Mesothelial cell of epicardium (in vitro differentiated cells): ENCODE measurements around the gene ZNF879. TPM values are rescaled to one million over a fixed set of nuclear protein-coding genes. Genes with fewer than 3 reads are reported as not detected.
A peak's percentile ranks its signal among the peaks of the same experiment; 100 is the strongest.

Experiments
- DNase-seq, 2 experiments: peaks; one replicate each; pipeline ENCODE4 v3.0.0; 2021; ENCODE audit warnings: low spot score in 2 of 2; ENCODE audit not compliant: unreplicated experiment in 2 of 2
- H3K27ac Mint-ChIP-seq: 2 replicates; pipeline ENCODE4 v1.8.0; 2021; ENCODE audit warnings: mixed read lengths
- H3K27me3 Mint-ChIP-seq: 2 replicates; pipeline ENCODE4 v1.8.0; 2021; ENCODE audit warnings: low read depth, mixed read lengths
- H3K36me3 Mint-ChIP-seq: 2 replicates; pipeline ENCODE4 v1.8.0; 2021; ENCODE audit warnings: mixed read lengths
- H3K4me1 Mint-ChIP-seq: 2 replicates; pipeline ENCODE4 v1.8.0; 2021; ENCODE audit warnings: mixed read lengths
- H3K4me3 Mint-ChIP-seq: 2 replicates; pipeline ENCODE4 v1.8.0; 2021; ENCODE audit warnings: mild to moderate bottlenecking, moderate library complexity, mixed read lengths
- H3K9me3 Mint-ChIP-seq: 2 replicates; pipeline ENCODE4 v1.8.0; 2021; ENCODE audit warnings: mixed read lengths
- total RNA-seq: library from RNA; stranded (reverse); gene quantifications from 3 replicates; pipeline ENCODE4 v1.2.1, GENCODE V29; 2021
- TF ChIP-seq, protein P1 (sequence below): fragments of 200-600 bp; sonication (generic); IDR thresholded peaks from one replicate; pipeline ENCODE4 v1.5.0; 2021; ENCODE audit warnings: antibody characterized with exemption; ENCODE audit not compliant: unreplicated experiment

The ZNF879 gene
- total RNA-seq, 1 donor from 2014 or later, result 8.5 TPM

DNA sequence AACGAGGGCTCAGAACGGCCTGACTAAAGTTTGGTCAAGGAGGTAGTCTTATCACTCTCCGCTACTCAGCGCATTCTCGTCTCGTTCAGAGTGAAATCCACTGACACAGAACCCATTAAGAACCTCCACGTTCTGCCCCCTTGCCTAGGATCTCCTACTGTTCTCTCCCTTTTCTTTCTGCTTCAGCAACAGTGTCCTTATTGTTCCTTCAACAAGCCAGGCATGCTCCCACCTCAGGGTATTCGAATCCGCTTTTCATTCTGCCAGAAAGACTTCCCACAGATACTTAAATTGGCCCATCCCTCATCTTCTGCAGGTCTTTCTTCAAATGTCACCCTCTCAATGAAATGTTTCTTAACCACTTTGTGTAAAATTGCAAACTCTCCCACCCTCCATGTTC is 32.2 kb downstream of the ZNF879 start:
- H3K36me3 Mint-ChIP-seq, result peaks cover 7% of the 10 kb centered on the region
- TF ChIP-seq, protein P1, sequence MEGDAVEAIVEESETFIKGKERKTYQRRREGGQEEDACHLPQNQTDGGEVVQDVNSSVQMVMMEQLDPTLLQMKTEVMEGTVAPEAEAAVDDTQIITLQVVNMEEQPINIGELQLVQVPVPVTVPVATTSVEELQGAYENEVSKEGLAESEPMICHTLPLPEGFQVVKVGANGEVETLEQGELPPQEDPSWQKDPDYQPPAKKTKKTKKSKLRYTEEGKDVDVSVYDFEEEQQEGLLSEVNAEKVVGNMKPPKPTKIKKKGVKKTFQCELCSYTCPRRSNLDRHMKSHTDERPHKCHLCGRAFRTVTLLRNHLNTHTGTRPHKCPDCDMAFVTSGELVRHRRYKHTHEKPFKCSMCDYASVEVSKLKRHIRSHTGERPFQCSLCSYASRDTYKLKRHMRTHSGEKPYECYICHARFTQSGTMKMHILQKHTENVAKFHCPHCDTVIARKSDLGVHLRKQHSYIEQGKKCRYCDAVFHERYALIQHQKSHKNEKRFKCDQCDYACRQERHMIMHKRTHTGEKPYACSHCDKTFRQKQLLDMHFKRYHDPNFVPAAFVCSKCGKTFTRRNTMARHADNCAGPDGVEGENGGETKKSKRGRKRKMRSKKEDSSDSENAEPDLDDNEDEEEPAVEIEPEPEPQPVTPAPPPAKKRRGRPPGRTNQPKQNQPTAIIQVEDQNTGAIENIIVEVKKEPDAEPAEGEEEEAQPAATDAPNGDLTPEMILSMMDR, result no peak
- H3K4me3 Mint-ChIP-seq, result no peak overlapping the region
- no peaks in the 10 kb centered on the region for H3K4me1 Mint-ChIP-seq
- no peak overlapping the region for H3K27ac Mint-ChIP-seq
- no peaks in the 10 kb centered on the region for H3K27me3 Mint-ChIP-seq
- H3K9me3 Mint-ChIP-seq, result peaks cover 43% of the 10 kb centered on the region
- DNase-seq, result no peak

DNA sequence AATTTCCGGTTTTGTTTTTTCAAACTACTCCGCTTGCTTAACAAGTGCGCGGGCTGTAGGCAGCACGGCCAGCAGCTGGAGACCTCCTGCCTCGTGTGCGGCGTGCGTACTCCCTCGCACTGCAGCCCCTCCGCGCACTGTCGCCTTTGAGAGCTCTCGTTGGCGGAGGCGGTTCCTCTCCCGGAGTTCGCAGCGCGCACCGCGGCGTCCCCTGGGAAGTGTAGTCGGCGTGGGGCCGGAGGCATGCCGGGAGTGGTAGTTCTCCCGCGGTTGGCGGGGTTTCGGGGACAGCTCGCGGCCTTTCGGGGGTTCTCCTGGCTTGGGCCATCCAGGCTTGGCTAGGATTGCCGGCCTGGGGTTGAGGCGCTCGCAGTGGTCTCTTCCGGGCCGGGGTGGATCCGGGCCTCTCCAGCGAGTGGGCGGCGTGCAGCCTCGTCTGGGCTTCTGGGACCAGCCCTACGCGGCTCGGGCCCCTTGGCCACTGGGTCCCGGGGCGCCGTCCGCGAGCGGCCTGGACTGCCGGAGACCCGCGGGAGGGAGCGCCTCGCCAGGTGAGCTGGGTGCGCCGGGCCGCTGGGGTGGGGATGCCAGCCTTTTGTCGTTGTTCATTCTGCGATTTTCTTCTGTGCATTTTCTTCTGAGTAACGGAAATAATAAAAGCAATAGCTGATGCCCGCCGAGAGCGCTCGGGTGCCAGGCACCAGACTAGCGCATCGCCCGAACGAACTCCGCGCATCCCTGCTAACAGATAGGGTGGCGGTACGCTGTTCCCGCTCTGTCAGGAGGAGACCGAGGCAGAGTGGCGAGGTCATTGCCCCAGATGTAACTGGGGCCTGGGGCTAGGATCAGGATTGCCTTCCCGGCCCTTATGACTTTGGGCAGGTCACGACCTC is 36.8 kb downstream of the ZNF879 start, which contains the start of gene ZNF354C:
Gene ZNF354C, plus strand, starts transcription at position 258 of the 893 bp plus-strand sequence. CDS start 1,696 bp downstream, outside the sequence.
- DNase-seq, result peak; percentile 46 to 76
- Mint-ChIP-seq H3K4me3 (peak within 1 kb of the TSS; percentile 80), H3K27me3 (no peaks in the 10 kb centered on the region), H3K9me3 (peaks cover 53% of the 10 kb centered on the region), H3K27ac (peak within 1 kb of the TSS; percentile 39), H3K4me1 (peaks cover 3% of the 10 kb centered on the region), H3K36me3 (peaks cover 41% of the 10 kb centered on the region)
- TF ChIP-seq, protein P1, result no peak

DNA sequence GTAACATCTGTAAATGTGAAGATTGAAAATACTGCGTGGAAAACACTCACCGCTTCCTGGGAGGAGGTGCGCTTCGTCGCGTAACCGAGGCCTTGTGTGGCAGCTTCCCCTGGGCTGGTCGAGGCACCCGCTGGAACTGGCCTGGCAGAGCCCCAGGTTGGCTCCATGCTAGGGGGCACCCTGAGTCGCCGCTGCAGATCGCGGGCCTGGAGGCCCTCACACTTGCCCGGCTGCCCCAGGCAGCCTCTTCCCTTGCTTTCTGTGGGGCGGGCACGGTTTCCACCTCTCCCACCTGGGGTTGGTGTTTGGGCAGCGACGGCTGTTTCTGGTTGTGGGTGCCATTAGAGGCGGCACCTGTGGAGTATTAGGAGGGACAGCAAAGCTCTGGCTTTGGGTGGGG is 37.4 kb downstream of the ZNF879 start:
- Mint-ChIP-seq H3K4me3 (peak overlapping the region; percentile 80), H3K9me3 (peaks cover 53% of the 10 kb centered on the region), H3K27ac (no peak overlapping the region), H3K36me3 (peaks cover 46% of the 10 kb centered on the region), H3K4me1 (peaks cover 3% of the 10 kb centered on the region), H3K27me3 (no peaks in the 10 kb centered on the region)
- TF ChIP-seq, protein P1, result no peak
- no peak for DNase-seq

DNA sequence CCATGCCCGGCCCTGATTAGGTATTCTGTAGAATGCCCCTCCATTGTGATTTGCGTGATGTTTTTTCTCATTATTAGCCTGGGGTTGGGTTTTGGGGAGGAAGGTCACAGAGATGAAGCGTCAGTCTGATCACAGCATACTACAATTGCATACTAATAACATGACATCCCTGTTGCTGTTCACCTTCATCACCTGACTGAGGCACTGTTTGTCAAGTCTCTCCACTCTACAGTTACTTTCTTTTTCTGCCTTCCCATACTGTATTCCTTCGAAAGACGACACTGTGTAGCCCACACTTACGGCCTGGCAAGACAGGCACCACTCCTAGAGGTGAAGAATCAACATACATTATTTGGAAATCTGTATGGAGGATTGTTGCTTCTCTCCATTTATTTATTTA is 42.1 kb downstream of the ZNF879 start:
- Mint-ChIP-seq H3K36me3 (peaks cover 77% of the 10 kb centered on the region), H3K4me3 (no peak overlapping the region), H3K4me1 (peaks cover 3% of the 10 kb centered on the region), H3K9me3 (peaks cover 68% of the 10 kb centered on the region), H3K27ac (no peak overlapping the region), H3K27me3 (no peaks in the 10 kb centered on the region)
- TF ChIP-seq, protein P1, result no peak
- DNase-seq, result no peak

DNA sequence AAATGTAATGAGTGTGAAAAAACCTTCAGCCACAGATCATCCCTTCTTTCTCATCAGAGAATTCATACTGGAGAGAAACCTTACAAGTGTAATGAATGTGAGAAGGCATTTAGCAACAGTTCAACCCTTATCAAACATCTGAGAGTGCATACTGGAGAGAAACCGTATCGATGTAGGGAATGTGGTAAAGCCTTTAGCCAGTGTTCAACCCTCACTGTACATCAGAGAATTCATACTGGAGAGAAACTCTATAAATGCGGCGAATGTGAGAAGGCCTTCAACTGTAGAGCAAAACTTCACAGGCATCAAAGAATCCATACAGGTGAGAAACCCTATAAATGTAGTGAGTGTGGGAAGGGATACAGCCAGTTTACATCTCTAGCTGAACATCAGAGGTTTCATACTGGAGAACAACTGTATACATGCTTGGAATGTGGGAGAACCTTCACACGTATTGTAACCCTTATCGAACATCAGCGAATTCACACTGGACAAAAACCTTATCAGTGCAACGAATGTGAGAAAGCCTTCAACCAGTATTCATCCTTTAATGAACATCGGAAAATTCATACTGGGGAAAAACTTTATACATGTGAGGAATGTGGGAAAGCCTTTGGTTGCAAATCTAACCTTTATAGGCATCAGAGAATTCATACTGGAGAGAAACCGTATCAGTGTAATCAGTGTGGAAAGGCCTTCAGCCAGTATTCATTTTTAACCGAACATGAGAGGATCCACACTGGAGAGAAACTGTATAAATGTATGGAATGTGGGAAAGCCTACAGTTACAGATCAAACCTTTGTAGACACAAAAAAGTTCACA is 55.8 kb downstream of the ZNF879 start:
- Mint-ChIP-seq H3K36me3 (peaks cover 76% of the 10 kb centered on the region), H3K27ac (no peak overlapping the region), H3K4me3 (no peak overlapping the region), H3K9me3 (peaks cover 75% of the 10 kb centered on the region), H3K27me3 (no peaks in the 10 kb centered on the region), H3K4me1 (no peaks in the 10 kb centered on the region)
- no peak for DNase-seq
- TF ChIP-seq, protein P1, result no peak
